Left ventricle myocardium inferior (tissue), 1 donor: ENCODE measurements around the gene ZNF829. TPM values are rescaled to one million over a fixed set of nuclear protein-coding genes. Genes with fewer than 3 reads are reported as not detected.

Source experiments
- DNase-seq: peaks from one replicate; pipeline ENCODE4 v3.0.0-alpha.2; 2020
- H3K27ac ChIP-seq: fragments of 200-600 bp; replicated peaks from 2 replicates; pipeline ENCODE4 v1.8.0; 2021
- H3K27me3 ChIP-seq: fragments of 200-600 bp; 2 replicates; pipeline ENCODE4 v1.8.0; 2021; ENCODE audit warnings: low read depth
- H3K36me3 ChIP-seq: fragments of 200-600 bp; 2 replicates; pipeline ENCODE4 v1.8.0; 2021
- H3K4me1 ChIP-seq: fragments of 200-600 bp; 2 replicates; pipeline ENCODE4 v1.8.0; 2021
- H3K4me3 ChIP-seq: fragments of 200-600 bp; 2 replicates; pipeline ENCODE4 v1.8.0; 2021; ENCODE audit warnings: mild to moderate bottlenecking, moderate library complexity
- H3K9me3 ChIP-seq: fragments of 200-600 bp; replicated peaks from 2 replicates; pipeline ENCODE4 v1.8.0; 2021
- CTCF ChIP-seq: fragments of 200-600 bp; IDR thresholded peaks from 2 replicates; pipeline ENCODE4 v1.8.0; 2021; ENCODE audit warnings: antibody characterized with exemption, mild to moderate bottlenecking, borderline replicate concordance
- intact Hi-C: fragments of 100-400 bp; cut with micrococcal nuclease; formaldehyde crosslinking; loops from one replicate; pipeline ENCODE4 v1.11.0; 2022
- long read RNA-seq: library from polyadenylated mRNA; unstranded; transcript quantifications from one replicate; pipeline ENCODE4 v2.0.0, GENCODE V29; 2021
- total RNA-seq: library from RNA; stranded (reverse); fragmentation: NEBNext Ultra II Directional; extraction: Animal tissue kit (Norgen Biotek cat#: 25700); gene quantifications from one replicate; pipeline ENCODE4 v1.2.1, GENCODE V29; 2021
- donor health status: DM: no; HTN: yes; CAD: no; lungs with severe emphysema.

Gene ZNF829
- total RNA-seq, result 2.3 TPM
- long read RNA-seq, partial matches to known transcripts, result 0 of 1 reads
- long read RNA-seq, other reads (novel, unspliced or antisense), result 1 of 1 reads

- Histone ChIP-seq H3K27ac (peak within 1 kb of the TSS; percentile 97), H3K27me3 (no peaks in the 10 kb centered on the region), H3K36me3 (peaks cover 60% of the 10 kb centered on the region), H3K4me1 (peaks cover 28% of the 10 kb centered on the region), H3K4me3 (peak within 1 kb of the TSS; percentile 82), H3K9me3 (peaks cover 25% of the 10 kb centered on the region)
- peak; percentile 70 for TF ChIP-seq CTCF
- intact Hi-C loops, result no loop called here
- DNase-seq, result peak; percentile 91
These were observed at the start of gene ZNF829, which contains the start of gene ZNF568 for GRCh38 chr19:36915992-36916830. ZNF829 (minus strand) TSS chr19:36916291; CDS start chr19:36915167, 1,124 bp downstream. ZNF568 (plus strand) TSS chr19:36916332; CDS start chr19:36922771, 6,439 bp downstream.

DNA sequence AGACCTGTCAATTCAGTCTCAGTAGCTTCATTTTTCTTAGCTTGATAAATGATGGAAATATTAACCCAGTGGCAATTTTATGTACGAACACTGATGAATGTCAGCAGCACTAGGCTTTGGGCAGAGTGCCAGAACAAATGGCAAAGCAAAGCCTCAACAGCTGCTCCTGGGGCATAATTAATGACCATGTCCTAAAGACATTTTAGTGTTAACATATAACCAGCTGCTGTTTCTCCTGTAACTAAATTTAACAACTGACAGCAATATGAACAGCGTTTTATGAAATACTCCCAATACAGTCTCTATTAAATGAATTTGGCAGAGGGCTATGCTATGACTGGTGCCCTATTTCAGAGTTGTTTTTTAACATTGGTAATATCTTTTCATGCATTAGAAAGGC, 47.2 kb upstream of the ZNF829 start:
- Histone ChIP-seq H3K36me3 (peaks cover 26% of the 10 kb centered on the region), H3K4me1 (no peaks in the 10 kb centered on the region), H3K9me3 (peaks cover 42% of the 10 kb centered on the region), H3K4me3 (no peak overlapping the region), H3K27ac (no peak overlapping the region), H3K27me3 (no peaks in the 10 kb centered on the region)
- TF ChIP-seq CTCF, result no peak
- intact Hi-C loops, result no loop called here
- DNase-seq, result no peak

GRCh38 chr19:36962346-36962745, 46.3 kb upstream of the ZNF829 start:
- peaks cover 51% of the 10 kb centered on the region for H3K9me3 ChIP-seq
- no peak for DNase-seq
- intact Hi-C loops, result no loop called here

DNA sequence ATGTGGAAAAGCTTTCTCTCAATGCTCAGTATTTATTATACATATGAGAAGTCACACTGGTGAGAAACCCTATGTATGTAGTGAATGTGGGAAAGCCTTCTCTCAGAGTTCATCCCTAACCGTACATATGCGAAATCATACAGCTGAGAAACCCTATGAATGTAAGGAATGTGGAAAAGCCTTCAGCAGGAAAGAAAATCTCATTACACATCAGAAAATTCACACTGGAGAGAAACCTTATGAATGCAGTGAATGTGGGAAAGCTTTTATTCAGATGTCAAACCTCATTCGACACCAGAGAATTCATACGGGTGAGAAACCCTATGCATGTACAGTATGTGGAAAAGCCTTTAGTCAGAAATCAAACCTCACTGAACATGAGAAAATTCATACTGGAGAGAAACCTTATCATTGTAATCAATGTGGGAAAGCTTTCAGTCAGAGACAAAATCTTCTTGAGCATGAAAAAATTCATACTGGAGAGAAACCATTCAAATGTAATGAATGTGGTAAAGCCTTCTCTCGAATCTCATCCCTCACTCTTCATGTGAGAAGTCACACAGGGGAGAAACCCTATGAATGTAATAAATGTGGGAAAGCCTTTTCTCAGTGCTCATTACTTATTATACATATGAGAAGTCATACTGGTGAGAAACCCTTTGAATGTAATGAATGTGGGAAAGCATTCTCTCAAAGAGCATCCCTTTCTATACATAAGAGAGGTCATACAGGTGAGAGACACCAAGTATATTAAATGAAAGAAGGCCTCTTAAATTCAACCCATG, 34.4 kb upstream of the ZNF829 start:
- peaks cover 100% of the 10 kb centered on the region for H3K9me3 ChIP-seq
- no peak overlapping the region for H3K4me3 ChIP-seq
- H3K36me3 ChIP-seq, result peaks cover 94% of the 10 kb centered on the region
- intact Hi-C loops, result no loop called here
- DNase-seq, result no peak
- no peak for TF ChIP-seq CTCF
- no peaks in the 10 kb centered on the region for H3K27me3 ChIP-seq
- H3K4me1 ChIP-seq, result no peaks in the 10 kb centered on the region
- no peak overlapping the region for H3K27ac ChIP-seq

More at GRCh38 chr19:36962346-36962745, 46.3 kb upstream of the ZNF829 start:
- no peak for TF ChIP-seq CTCF
- Histone ChIP-seq H3K4me3 (no peak overlapping the region), H3K27ac (no peak overlapping the region), H3K4me1 (no peaks in the 10 kb centered on the region), H3K36me3 (peaks cover 26% of the 10 kb centered on the region), H3K27me3 (no peaks in the 10 kb centered on the region)

GRCh38 chr19:36939153-36939552, 23.1 kb upstream of the ZNF829 start:
- intact Hi-C loops, result no loop called here
- Histone ChIP-seq H3K4me1 (no peaks in the 10 kb centered on the region), H3K27ac (no peak overlapping the region), H3K4me3 (no peak overlapping the region), H3K36me3 (peaks cover 93% of the 10 kb centered on the region), H3K27me3 (no peaks in the 10 kb centered on the region), H3K9me3 (peaks cover 54% of the 10 kb centered on the region)
- no peak for DNase-seq
- peak; percentile 17 for TF ChIP-seq CTCF
